GM19238 (cell line): Measurements from ENCODE around the gene AP4B1.
"Not testable (repeated sequence)": the region's sequence is repeated elsewhere in the genome, so short reads cannot be mapped to it uniquely, and the experiment has no call there.

Source experiments
- DNase-seq: peaks from one replicate; pipeline ENCODE4 v3.0.0; 2011; ENCODE audit warnings: low spot score; ENCODE audit not compliant: insufficient read length

AP4B1 gene

DNA sequence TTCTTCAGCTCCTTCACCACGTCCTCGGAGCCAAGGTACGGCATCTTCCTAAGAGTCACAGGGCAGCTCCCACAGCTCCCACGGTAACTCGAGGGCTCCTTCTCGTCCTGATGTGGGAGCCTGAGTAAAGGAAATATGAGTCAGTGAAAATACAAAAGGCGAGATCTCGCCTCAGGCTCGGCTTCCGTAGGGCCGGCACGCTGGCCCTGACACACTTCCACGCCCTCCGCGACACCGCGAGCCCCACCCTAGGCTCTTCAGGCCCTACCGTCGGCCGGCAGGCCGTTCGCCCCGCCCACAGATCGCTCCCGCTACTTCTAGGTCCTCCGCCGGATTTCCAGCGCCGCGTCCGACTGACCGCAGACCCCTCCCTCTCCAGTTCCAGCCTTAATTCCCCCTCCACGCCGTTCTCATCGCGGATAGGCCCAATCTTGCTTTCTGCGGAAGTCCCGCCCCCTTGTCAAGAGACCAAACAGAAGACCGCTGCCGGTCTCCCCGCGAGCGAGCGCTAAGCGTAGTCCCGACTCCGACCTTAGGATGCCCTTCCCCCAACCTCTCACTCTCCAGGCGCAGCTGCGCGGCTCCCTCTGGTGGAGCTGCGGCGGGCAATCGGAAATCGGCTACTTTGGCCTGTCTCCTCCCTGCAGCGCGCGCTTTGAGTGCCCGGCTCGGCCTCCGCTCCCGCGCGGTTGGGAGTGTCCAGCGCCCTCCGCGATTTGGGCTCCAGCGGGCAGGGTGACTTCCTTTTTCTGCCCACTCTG lies at the start of gene AP4B1, which contains the start of gene DCLRE1B:
Gene AP4B1 (minus strand): TSS at position 126 of the 761 bp plus-strand sequence. CDS start 82 bp downstream, at position 44.
Gene DCLRE1B (plus strand): TSS at position 653 of the 761 bp plus-strand sequence. CDS start 261 bp downstream, outside the sequence.
- DNase-seq = peak; percentile 91

DNA sequence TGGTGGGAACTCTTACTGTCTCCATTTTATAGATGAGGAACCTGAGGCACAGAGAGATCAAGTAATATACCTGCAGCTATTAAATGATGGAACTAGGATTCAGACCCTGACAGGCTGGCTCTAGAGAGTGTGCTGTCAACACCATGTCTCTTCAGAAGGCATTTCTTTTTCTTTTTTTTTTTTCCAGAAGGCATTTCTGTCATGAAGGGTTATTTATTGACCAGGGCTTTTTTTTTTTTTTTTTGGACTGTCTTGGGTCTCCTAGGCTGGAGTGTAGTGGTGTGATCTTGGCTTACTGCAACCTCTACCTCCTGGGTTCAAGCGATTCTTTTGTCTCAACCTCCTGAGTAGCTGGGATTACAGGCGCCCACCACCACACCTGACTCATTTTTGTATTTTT lies 47.1 kb upstream of the AP4B1 start:
- no peak for DNase-seq

DNA sequence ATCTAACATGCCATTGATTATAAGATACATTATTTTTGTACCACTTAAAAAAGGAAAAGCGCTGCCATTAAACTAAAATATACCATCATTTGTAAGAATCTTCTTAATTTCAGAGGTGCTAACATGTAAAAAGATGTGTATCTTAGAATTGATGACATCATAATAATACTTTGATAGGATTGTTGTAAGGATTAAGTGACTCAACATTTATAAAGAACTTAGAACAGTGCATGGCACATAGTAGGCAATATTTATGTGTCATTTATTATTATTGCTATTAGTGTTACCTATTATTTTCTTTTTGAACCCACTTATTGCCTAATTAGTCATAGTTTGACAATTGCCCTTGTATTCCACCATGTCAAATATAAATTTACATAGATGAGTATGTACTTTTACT lies 46.3 kb upstream of the AP4B1 start:
- no peak for DNase-seq

DNA sequence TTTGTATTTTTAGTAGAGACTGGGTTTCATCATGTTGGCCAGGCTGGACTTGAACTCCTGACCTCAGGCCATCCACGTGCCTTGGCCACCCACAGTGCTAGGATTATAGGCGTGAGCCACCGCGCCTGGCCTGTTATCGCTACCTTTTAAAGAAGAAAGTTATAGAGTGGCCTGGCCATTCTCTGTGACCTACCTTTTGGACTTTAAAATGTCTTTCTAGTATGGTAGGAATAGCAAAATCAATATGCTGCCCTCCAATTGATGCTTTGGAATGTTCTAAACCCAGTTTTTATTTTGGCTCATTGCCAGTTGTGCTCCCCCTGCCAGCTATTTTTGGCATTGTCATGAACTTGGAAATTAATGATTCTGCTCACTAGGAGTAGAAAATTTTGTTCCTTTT lies 44.4 kb upstream of the AP4B1 start:
- DNase-seq = no peak

DNA sequence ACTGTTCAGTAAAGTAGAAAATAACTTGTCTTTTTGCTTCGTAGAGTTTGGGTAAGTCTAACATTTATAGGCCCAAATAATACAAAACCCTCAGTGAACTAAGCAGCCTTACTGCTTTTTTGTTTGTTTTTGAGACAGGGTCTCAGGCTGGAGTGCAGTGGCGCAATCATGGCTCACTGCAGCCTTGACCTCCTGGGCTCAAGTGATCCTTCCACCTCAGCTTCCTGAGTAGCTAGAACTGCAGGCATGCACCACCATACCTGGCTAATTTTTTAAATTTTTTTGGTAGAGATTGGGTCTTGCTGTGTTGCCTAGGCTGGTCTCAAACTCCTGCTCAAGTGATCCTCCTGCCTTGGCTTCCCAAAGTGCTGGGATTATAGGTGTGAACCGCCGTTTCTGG lies 43.6 kb upstream of the AP4B1 start:
- DNase-seq = not testable (repeated sequence)

DNA sequence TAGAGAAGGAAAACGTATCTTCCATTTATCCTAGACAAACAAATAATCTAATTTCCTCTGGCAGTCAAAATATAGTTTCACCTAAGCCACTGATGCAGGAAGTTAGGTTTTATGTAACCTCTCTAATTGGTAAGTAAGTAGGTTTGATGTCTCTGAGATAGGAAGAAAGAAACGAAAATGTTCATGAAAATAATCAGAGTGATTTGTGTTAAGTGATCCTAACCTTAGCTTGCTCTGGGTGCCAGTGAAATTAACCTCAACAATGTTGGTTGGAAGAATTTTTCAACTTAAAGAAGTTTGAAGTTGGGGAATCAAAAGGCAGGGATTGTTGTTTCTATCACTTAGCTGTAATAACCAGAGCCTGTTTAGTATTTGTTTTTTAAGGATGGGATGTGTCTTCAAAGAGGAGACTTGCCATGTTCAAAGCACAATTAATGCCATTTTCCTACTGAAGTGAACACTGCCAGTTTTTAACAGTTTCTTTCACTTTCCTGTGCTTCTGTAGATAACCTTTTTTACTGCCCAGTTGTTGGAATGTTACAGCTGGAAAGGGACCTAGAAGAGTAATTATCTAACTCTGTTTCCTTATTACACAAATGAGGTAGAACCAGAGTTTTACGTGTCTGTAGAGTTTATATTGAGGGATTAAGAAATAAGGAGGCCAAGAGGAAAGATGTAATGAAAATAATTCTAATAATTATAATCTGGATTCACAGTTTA lies 42.9 kb upstream of the AP4B1 start:
- DNase-seq = no peak

DNA sequence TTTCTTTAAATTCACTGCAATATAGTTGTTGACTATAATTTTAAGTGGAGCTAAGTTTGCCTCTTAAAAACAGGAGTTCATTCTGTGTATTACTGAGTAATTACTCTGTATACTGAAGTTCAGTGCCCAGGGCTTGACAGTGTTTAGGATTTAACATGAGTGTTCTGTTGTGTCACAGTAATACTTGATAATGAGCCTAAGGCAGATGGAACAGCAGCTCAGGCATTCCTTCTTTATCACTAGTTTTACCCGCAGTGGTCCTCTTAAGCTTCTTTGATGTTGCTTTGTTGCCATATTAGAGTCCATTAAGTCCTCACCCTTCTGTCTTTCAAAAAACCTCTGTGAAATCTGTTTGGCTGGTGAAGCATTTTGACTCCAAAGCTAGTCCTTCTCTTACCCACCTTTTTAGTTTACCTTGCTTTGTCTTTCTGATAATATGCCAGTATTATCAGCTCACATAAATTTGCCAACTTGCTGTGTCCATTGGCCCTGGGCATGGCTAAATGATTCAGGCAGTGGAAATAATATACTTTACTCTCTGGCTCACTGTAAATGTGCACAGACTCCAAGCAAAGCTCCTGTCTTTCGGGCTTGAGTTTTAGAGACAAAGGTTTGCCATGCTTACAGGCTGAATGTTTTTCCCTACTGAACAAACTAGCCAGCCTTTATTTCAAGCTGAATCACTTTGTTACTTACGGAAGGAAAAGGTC lies 42.2 kb upstream of the AP4B1 start:
- no peak for DNase-seq

DNA sequence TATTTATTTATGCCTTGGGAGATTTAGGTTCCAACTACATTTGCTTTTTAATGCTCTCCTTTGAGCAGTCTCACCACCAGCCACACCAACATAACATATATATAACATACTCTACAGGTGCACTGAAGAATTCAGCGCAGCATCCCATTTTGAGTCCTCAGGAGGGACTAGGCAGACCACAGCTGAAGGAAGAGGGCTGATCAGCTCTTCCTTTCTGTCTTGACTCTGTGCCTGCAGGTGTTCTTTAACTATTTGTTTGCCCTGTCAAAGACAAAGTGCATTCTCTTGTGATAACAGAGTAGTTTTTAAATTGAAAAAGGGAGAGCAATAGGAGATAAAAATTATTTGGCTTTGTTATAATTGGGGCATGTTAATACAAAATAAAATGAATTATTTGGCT lies 41.5 kb upstream of the AP4B1 start:
- no peak for DNase-seq

DNA sequence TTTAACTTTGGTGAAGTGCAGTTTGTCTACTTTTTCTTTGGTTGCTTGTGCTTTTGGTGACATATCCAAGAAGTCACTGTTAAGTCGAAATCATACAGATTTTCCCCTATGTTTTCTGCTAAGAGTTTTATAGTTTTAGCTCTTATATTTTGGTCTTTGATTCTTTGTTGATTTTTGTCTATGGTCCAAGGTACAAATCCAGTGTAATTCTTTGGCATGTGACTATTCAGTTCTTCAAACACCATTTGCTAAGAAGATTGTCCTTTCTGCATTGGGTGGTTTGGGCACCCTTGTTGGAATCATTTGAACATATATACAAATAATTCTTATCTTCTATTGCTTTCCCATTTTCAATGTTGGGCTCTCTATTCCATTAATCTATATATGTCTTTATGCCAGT lies 40.7 kb upstream of the AP4B1 start:
- DNase-seq = no peak

DNA sequence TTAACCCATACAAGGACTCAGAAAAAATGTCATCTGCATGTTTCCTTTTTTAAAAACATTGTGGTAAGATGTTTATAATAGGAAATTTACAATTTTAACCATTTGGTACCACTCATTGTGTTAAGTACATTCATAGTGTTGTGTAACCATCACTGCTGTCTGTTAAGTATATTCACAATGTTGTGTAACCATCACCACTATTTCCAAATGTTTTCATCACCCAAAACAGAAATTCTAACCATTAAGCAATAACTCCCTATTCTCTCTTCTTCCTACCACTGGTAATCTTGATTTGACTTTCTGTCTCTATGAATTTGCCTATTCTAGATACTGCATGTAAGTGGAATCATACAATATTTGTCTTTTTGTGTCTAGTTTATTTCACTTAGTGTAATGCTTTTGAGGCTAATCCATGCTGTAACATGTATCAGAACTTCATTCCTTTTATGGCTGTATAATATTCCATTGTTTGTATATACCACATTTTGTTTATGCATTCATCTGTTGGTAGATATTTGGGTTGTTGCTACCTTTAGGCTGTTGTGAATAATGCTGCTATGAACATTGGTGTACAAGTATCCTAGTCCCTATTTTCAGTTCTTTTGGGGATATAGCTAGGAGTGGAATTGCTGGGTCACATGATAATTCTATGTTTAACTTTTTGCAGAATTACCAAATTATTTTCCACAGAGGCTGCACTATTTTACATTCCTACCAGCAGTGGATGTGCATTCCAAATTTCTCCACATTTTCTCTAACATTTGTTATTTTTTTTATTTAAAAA lies 38.6 kb upstream of the AP4B1 start:
- no peak for DNase-seq

DNA sequence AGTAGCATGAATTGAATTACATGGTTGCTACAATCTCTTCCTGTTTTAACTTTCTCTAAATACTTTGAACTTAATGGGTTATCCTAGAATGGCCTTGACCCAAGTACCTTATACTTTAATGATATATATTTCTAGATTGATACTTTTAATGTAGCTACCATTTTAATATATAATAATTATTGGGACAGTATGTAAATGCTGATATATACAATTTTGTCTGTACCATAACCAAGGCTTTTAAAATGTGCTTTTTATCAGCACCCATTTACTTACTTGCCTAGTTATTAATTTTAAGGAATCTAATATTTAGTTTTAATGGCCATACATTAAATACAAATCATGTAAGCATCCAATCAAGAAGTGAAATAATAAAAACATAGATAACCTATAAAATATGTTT lies 37.9 kb upstream of the AP4B1 start:
- no peak for DNase-seq

DNA sequence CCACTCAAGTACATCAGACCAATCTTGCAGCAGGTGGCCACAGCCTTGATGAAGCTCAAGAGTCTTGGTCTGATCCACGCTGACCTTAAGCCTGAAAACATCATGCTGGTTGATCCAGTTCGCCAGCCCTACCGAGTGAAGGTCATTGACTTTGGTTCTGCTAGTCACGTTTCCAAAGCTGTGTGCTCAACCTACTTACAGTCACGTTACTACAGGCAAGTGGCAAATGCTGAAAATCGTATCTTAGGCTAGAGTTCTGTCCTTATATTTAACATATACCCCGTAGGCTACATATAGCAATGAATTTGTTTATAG lies 36.6 kb upstream of the AP4B1 start:
- DNase-seq = no peak

DNA sequence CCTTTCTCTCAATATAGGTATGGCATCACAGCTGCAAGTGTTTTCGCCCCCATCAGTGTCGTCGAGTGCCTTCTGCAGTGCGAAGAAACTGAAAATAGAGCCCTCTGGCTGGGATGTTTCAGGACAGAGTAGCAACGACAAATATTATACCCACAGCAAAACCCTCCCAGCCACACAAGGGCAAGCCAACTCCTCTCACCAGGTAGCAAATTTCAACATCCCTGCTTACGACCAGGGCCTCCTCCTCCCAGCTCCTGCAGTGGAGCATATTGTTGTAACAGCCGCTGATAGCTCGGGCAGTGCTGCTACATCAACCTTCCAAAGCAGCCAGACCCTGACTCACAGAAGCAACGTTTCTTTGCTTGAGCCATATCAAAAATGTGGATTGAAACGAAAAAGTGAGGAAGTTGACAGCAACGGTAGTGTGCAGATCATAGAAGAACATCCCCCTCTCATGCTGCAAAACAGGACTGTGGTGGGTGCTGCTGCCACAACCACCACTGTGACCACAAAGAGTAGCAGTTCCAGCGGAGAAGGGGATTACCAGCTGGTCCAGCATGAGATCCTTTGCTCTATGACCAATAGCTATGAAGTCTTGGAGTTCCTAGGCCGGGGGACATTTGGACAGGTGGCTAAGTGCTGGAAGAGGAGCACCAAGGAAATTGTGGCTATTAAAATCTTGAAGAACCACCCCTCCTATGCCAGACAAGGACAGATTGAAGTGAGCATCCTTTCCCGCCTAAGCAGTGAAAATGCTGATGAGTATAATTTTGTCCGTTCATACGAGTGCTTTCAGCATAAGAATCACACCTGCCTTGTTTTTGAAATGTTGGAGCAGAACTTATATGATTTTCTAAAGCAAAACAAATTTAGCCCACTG lies 36.0 kb upstream of the AP4B1 start:
- DNase-seq = no peak

DNA sequence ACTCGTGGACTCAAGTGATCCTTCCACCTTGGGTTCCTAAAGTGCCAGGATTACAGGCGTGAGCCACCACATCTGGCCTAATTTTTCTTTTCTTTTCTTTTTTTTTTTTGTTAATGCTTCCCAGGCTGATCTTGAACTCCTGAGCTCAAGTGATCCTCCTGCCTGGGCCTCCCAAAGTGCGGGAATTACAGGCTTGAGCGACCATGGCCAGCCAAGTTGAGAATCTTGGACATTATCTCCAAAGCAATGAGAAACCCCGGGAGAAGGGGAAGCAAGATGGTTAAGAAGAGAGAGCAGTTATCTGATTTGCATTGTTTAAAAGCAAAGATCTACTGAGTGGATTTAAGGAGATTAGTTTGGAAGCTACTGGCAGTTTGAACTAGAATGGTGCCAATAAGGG lies 33.6 kb upstream of the AP4B1 start:
- no peak for DNase-seq

DNA sequence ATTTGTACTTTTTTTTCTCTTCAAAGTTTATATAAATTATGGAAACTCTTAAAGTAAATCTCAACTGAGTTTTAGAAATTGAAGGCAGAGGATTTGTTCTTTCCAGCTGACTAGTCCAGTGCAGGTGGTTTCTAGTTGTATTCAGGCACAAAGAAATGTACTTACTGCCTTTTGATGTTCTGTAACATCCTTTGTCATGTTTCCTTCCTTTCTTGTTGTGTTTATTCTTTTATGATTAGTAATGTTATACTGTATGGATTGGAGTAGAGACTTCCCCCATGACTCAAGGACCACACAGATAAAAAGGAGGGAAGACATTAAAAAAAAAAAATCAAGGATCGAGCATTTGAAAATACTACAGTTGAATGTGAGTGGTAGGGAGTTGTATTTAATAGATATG lies 32.5 kb upstream of the AP4B1 start:
- DNase-seq = no peak

DNA sequence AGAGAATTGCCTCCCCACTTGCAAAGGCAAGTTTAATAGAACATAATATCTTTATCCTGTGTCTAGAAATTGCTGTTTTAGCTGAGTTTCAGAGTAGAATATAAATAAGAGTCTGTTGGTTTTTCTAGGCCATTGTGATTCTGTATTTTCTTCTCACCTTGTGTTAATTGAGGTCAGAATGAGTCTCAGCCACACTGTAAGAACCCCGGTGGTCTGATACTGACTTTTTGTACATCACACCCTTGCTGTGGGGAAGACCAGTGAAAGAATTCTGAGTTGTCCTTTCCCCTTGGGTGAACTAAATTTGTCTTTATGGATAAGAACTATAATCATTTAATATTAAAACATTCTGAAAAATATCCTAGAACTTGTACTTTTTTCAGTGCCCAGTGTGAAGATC lies 31.4 kb upstream of the AP4B1 start:
- DNase-seq = no peak

DNA sequence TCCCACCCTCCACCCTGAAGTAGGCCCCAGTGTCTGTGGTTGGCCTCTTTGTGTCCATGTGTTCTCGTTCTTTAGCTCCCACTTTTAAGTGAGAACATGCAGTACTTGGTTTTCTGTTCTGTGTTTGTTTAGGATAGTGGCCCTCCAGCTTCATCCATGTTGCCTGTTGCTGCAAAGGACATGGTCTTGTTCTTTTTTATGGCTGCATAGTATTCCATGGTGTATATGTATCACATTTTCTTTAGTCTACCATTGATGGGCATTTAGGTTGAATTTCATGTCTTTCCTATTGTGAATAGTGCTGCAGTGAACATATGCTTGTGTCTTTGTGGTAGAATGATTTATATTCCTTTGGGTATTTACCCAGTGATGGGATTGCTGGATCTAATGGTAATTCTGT lies 30.6 kb upstream of the AP4B1 start:
- DNase-seq = no peak

DNA sequence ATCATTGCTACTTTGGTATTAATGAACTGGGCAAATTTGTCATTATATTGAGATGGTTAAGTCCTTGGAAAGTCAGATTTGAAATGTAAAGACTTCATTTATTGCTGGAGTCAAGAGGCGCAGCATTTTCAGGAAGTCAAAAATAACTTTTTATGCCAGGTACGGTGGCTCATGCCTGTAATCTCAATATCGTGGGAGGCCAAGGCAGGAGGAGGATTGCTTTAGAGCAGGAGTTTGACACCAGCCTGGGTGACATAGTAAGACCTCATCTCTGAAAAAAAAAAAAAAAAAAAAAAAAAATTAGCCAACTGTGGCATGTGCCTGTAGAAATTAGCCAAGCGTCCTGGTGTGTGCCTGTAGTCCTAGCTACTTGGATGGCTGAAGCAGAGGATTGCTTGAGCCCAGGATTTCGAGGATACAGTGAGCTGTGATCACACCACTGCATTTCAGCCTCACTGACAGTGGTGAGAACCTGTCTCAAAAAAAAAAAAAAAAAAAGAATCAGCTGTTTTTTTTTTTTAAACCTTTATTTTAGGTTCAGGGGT lies 30.0 kb upstream of the AP4B1 start:
- DNase-seq = no peak

DNA sequence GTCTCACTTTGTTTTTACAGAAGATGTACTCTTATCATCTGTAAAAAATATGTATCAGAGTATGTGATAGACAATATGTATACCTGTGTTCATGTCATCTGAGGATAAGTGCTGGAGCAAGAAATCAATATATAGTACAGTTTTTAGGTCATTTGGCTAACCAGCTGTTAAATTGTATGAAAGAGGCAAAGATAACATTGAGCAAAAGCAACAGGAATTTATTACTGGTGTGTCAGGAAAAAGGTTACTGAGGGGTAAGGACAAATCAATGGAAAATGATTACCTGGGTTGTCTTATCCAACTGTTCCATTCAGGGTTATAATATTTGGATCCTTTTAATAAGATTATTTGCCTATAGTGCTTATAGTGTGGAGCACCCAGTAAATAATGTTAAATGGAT lies 29.4 kb upstream of the AP4B1 start:
- DNase-seq = no peak

DNA sequence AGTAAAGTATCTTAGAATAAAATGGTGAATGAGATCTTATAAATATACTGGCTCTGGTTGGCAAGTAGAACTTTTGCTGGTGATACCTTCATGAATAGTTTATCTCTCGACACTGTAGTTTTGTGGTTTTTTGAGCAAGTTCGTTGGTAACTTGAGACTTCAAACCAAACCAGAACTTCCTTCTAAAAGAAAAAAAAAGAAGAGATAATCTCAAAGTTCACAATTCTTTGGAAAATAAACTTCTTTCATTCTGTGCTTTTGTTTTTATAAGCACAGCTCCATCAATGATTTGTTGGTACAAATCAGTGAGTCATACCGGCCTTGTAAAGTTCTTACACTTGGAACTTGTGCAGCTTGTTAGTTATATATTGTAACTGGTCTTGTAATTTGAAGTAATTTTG lies 26.9 kb upstream of the AP4B1 start:
- DNase-seq = no peak
